ENCODE results near the gene CD9.
"Not testable (repeated sequence)": the region's sequence is repeated elsewhere in the genome, so short reads cannot be mapped to it uniquely, and the experiment has no call there.

Gene CD9, protein sequence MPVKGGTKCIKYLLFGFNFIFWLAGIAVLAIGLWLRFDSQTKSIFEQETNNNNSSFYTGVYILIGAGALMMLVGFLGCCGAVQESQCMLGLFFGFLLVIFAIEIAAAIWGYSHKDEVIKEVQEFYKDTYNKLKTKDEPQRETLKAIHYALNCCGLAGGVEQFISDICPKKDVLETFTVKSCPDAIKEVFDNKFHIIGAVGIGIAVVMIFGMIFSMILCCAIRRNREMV

DNA sequence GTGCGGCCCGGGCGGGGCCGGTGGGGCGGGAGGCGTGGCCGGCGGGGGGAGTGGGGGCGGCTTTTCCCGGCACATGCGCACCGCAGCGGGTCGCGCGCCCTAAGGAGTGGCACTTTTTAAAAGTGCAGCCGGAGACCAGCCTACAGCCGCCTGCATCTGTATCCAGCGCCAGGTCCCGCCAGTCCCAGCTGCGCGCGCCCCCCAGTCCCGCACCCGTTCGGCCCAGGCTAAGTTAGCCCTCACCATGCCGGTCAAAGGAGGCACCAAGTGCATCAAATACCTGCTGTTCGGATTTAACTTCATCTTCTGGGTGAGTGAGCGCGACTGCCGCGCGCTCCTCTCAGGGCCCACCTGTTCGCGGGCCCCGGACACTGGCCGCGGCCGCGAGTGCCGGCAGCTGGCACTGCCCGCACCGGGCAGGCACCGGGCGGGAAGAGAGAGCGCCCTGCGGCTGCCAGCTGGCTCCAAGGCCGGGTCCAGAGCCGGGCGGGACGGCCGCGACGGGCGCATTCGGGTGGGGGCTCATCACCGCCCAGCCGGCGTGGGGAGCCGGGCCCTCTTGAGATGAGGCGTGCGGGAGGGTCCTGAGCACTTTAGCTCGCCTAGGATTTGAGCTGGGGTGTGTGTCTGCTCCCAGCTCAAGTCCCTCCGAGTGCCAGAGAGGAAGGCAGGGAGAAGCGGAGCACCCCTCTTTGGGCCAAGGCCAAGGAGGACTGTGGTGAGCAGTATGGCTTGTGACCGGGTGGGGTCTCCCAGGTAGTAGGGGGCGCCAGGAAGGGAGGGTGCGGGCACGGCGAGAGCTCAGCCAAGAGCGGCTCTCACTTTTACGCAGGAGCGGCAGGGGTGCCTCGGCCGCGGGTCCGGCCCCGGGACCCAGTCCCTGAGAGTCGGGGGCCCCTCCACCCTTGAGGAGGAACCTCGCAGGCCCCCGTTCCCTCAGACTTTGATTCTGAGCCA lies at the start of gene CD9:
Gene CD9 (plus strand): TSS at position 145 of the 957 bp plus-strand sequence. CDS start 100 bp downstream, at position 245.
- Mint-ChIP-seq H3K27ac (no peak within 1 kb of the TSS), H3K36me3 (ENCODE audit: low read depth) (no peaks in the 10 kb centered on the region), H3K27me3 (peaks cover 23% of the 10 kb centered on the region), H3K4me3 (peak within 1 kb of the TSS; percentile 66), H3K9me3 (no peaks in the 10 kb centered on the region), H3K4me1 (peaks cover 36% of the 10 kb centered on the region)
- ATAC-seq (peak; percentile 39), DNase-seq (peak; percentile 56)

DNA sequence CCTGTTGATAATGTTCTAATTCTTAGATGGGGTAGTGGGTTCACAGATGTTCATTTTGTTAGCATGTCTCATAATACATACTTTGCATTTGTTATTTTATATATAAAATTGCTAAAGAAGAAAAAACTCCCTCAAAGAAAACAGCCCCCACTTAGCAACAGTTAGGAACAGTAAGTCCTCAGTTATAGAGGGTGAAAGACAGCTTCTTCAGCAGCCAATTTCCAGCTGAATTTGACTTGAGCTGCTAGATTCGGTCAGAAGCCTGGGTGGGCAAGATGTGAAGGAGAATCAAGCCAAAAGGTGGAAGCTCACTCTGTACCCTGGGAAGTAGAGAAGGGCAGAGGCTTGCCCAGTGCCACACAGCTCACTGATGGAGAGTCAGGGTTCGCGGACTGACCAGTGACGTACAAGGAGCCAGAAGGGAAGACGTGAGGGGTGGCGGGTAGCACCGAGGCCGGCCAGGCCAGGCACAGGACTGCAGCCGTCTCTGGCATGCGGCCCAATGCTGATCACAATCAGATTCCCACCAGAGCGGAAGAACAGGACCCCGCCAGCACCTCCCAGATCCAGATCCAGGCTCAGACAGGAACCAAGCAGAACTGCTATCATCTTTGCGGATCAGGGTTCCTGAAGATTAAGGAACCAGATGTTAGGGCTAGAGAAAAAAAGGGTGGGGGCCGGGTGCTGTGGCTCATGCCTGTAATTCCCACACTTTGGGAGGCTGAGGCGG lies 45.3 kb upstream of the CD9 start:
- H3K4me1 Mint-ChIP-seq = peaks cover 8% of the 10 kb centered on the region
- no peaks in the 10 kb centered on the region for H3K27me3 Mint-ChIP-seq
- no peaks in the 10 kb centered on the region for H3K36me3 Mint-ChIP-seq (ENCODE audit: low read depth)
- ATAC-seq (no peak), DNase-seq (no peak)
- no peak overlapping the region for H3K4me3 Mint-ChIP-seq
- no peaks in the 10 kb centered on the region for H3K9me3 Mint-ChIP-seq
- no peak overlapping the region for H3K27ac Mint-ChIP-seq

DNA sequence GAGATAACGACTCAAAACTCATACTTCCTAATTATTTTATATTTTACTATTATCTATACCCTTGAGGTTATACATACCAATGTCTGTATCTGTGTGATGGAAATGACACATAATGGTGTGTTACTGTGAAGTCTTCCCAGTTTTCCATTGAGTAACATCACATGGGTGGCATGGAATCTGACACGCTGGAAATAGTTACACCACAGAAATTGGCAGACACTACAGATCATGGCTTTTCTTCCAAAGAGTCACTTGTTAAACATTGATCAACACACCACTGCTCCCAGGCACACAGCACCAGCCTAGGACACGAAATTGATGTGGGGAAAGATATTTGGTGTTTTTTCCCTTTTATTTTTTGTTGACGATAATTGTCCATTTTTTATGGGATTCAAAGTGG lies 42.7 kb upstream of the CD9 start:
- Mint-ChIP-seq H3K4me1 (peaks cover 8% of the 10 kb centered on the region), H3K36me3 (ENCODE audit: low read depth) (no peaks in the 10 kb centered on the region), H3K27me3 (no peaks in the 10 kb centered on the region), H3K9me3 (no peaks in the 10 kb centered on the region), H3K27ac (no peak overlapping the region), H3K4me3 (no peak overlapping the region)
- ATAC-seq (no peak), DNase-seq (no peak)

DNA sequence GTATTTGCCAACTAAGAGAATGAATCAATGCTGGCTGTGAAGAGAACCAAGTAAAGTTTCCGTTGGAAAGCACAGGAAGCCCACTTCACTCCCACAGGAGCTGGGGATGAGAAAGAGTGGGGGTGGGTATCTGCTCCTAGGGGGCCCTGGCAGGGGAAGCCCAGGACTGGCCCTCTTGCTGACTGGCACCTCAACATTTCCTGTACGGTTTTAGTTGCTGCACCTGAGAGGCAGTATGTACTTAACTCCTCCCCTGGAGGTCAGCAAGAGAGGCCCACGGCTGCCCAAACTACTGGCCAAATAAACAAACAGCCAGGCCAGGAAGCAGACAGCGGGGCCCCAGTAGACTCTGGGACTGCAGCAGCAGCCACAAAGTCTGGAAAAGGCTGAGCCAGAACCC lies 41.9 kb upstream of the CD9 start:
- ATAC-seq = no peak
- Mint-ChIP-seq H3K4me1 (peaks cover 8% of the 10 kb centered on the region), H3K27me3 (no peaks in the 10 kb centered on the region), H3K9me3 (no peaks in the 10 kb centered on the region), H3K36me3 (ENCODE audit: low read depth) (no peaks in the 10 kb centered on the region), H3K4me3 (no peak overlapping the region), H3K27ac (no peak overlapping the region)
- DNase-seq = no peak

DNA sequence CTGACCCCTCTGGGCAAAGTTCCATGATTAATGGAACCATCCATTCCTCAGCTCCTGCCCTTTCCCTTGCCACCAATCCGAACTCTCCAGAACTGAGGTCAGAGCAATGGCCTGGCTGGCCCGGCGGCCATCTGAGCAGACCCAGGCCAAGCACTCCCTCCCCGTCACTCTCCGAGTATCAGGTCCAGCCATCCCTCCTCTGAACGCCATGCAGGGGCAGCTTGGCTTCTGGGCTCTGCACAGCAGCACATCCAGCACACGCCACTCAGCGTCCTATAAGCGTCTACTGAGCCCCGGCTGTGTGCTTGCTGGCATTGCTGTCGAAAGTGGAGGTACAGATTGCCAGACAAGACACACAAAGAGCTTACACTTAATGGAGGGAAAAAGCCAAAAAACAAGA lies 41.5 kb upstream of the CD9 start:
- no peak overlapping the region for H3K27ac Mint-ChIP-seq
- no peak overlapping the region for H3K4me3 Mint-ChIP-seq
- H3K36me3 Mint-ChIP-seq (ENCODE audit: low read depth) = no peaks in the 10 kb centered on the region
- peaks cover 8% of the 10 kb centered on the region for H3K4me1 Mint-ChIP-seq
- ATAC-seq (no peak), DNase-seq (no peak)
- H3K9me3 Mint-ChIP-seq = no peaks in the 10 kb centered on the region
- no peaks in the 10 kb centered on the region for H3K27me3 Mint-ChIP-seq

DNA sequence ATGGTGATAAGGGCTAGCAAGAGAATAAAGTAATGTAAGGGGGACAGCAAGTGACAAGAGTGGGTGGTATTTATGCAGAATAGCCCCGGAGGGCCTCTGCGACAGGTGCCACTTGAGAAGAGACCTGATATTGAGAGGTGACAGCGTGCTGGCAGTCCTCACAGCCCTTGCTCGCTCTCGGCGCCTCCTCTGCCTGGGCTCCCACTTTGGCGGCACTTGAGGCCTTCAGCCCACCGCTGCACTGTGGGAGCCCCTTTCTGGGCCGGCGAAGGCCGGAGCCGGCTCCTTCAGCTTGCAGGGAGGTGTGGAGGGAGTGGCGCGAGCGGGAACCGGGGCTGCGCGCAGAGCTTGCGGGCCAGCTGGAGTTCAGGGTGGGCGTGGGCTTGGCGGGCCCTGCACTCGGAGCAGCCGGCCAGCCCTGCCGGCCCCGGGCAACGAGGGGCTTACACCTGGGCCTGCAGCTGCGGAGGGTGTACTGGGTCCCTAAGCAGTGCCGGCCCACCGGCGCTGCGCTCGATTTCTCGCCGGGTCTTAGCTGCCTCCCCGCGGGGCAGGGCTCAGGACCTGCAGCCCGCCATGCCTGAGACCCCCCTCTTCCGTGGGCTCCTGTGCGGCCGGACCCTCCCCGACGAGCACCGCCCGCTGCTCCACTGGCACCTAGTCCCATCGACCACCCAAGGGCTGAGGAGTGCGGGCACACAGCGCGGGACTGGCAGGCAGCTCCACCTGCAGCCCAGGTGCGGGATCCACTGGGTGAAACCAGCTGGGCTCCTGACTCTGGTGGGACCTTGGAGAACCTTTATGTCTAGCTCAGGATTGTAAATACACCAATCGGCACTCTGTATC lies 40.8 kb upstream of the CD9 start:
- DNase-seq; H3K9me3 Mint-ChIP-seq; ATAC-seq; H3K27me3 Mint-ChIP-seq; H3K27ac Mint-ChIP-seq; H3K4me3 Mint-ChIP-seq; H3K36me3 Mint-ChIP-seq (ENCODE audit: low read depth); H3K4me1 Mint-ChIP-seq: not testable (repeated sequence)

DNA sequence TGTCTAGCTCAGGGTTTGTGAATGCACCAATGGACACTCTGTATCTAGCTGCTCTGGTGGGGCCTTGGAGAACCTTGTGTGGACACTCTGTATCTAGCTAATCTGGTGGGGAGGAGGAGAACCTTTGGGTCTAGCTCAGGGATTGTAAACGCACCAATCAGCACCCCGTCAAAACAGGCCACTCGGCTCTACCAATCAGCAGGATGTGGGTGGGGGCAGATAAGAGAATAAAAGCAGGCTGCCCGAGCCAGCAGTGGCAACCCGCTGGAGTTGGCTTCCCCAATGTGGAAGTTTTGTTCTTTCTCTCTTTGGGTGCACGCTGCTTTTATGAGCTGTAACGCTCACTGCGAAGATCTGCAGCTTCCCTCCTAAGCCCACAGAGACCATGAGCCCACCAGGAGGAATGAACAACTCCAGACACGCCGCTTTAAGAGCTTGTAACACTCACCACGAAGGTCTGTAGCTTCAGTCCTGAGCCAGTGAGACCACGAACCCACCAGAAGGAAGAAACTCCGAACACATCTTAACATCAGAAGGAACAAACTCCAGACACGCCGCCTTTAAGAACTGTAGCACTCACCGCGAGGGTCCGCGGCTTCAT lies 40.1 kb upstream of the CD9 start:
- not testable (repeated sequence) for ATAC-seq; H3K36me3 Mint-ChIP-seq (ENCODE audit: low read depth); DNase-seq; H3K27me3 Mint-ChIP-seq; H3K9me3 Mint-ChIP-seq; H3K4me1 Mint-ChIP-seq; H3K27ac Mint-ChIP-seq; H3K4me3 Mint-ChIP-seq

DNA sequence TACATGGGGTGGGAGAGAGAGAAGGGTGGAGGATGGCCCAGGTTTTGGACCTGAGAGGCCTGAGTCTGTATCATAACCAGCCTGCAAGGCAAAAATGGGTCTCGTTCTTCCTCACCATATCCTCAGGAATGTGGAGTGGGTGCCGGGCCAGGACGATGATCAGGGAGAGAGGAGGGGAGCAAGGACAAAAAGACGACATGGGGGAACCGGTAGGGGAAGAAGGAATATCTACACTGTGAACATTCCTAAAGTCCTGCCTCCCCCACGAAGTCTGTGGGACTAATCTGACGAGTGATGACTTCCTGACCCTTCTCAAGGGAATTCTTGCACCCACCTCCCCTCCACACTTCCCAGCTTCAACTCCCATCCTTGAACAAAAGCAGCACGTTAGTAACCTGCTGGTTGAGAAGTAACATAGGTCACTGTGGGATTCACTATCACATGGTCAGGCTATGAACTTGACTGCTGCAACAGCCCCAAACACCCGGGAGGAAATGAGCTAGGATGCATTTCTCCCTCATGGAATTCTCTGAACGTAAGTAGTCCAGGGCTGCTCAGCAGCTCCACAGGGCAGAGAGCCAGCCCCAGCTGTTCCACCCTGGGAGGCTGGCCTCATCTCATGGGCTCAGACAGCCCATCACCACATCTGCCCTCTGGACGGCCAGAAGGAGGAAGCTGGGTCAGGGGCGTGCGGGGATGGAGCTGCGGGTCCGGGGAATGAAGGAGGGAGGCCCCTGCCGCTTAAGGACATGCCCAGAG lies 38.9 kb upstream of the CD9 start:
- no peak for ATAC-seq
- Mint-ChIP-seq H3K27me3 (no peaks in the 10 kb centered on the region), H3K36me3 (ENCODE audit: low read depth) (no peaks in the 10 kb centered on the region), H3K27ac (peak overlapping the region; percentile 55), H3K9me3 (no peaks in the 10 kb centered on the region), H3K4me1 (peaks cover 13% of the 10 kb centered on the region), H3K4me3 (no peak overlapping the region)
- DNase-seq = no peak

DNA sequence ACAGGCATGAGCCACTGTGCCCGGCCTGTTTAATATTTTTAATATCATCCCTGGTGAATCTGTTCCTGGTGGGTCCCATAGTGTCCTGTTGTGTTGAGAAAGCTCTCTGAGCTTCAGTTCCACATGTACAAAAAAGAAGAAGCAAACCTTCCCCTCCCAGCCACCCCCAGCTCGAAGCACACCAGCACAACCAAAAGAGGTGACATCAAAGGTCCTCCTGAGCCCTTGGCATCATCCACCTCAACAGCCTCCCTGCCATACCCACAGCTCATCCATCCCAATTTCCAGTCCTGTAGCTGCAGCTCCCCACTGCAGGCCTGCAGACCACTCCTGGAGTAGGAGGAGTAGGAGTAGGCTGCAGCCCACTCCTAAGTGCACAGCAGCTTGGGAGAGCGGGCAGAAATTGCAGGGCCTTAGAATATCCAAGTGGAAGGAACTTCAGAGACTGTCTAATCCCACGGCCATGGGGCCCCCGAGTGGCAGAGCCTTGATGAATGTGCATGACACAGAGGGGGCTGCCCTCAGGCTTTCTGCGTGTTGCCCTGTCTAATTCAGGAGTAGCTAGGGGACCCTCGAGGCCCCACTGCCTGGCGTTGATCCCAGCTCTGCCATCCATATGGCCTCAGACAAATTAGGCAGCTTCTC lies 36.7 kb upstream of the CD9 start:
- no peak overlapping the region for H3K4me3 Mint-ChIP-seq
- H3K27me3 Mint-ChIP-seq = peaks cover 3% of the 10 kb centered on the region
- no peak overlapping the region for H3K27ac Mint-ChIP-seq
- no peak for DNase-seq
- H3K9me3 Mint-ChIP-seq = no peaks in the 10 kb centered on the region
- no peak for ATAC-seq
- H3K36me3 Mint-ChIP-seq (ENCODE audit: low read depth) = no peaks in the 10 kb centered on the region
- peaks cover 31% of the 10 kb centered on the region for H3K4me1 Mint-ChIP-seq

DNA sequence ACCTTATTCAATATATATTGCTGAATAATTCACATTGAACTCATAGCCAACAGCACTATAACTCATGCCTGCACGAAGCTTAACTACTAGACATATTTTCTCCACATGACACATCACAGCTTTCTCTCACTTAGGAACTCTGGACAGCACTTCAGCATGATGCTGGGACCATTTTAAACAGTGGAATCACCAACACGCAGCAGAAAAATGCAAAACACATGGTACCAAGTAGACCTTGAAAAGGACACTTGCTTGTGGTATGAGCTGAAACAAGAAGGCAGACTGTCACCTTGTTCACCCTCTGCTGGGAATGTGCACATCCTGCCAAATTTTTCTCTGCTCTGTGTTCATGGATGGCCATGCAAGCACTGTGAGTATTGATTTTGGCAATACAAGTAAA lies 34.8 kb upstream of the CD9 start:
- Mint-ChIP-seq H3K27me3 (peaks cover 3% of the 10 kb centered on the region), H3K4me3 (no peak overlapping the region), H3K27ac (no peak overlapping the region), H3K4me1 (peaks cover 42% of the 10 kb centered on the region), H3K36me3 (ENCODE audit: low read depth) (no peaks in the 10 kb centered on the region), H3K9me3 (no peaks in the 10 kb centered on the region)
- DNase-seq (no peak), ATAC-seq (no peak)

DNA sequence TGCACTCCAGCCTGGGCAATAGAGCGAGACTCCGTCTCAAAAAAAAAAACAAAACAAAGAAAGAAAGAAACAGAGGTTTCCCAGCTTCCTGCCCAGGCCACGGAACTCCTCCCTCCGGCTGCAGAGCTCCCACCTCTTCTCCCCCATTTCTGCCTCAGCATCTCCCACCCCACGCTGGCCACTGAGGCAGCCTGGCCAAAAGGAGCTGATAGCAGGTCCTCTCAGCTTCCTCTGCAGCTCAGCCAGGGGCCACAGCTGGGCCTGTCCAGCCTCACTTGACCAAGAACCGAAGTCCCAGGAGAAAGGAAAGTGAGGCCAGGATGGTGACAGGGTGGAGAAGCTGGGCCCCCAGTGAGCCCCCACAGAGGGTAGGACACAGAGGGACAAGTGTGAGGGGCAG lies 33.4 kb upstream of the CD9 start:
- H3K4me1 Mint-ChIP-seq = peaks cover 42% of the 10 kb centered on the region
- no peak for DNase-seq
- no peaks in the 10 kb centered on the region for H3K9me3 Mint-ChIP-seq
- H3K4me3 Mint-ChIP-seq = peak overlapping the region; percentile 63
- H3K27me3 Mint-ChIP-seq = peaks cover 3% of the 10 kb centered on the region
- no peak for ATAC-seq
- peak overlapping the region; percentile 96 for H3K27ac Mint-ChIP-seq
- H3K36me3 Mint-ChIP-seq (ENCODE audit: low read depth) = no peaks in the 10 kb centered on the region

DNA sequence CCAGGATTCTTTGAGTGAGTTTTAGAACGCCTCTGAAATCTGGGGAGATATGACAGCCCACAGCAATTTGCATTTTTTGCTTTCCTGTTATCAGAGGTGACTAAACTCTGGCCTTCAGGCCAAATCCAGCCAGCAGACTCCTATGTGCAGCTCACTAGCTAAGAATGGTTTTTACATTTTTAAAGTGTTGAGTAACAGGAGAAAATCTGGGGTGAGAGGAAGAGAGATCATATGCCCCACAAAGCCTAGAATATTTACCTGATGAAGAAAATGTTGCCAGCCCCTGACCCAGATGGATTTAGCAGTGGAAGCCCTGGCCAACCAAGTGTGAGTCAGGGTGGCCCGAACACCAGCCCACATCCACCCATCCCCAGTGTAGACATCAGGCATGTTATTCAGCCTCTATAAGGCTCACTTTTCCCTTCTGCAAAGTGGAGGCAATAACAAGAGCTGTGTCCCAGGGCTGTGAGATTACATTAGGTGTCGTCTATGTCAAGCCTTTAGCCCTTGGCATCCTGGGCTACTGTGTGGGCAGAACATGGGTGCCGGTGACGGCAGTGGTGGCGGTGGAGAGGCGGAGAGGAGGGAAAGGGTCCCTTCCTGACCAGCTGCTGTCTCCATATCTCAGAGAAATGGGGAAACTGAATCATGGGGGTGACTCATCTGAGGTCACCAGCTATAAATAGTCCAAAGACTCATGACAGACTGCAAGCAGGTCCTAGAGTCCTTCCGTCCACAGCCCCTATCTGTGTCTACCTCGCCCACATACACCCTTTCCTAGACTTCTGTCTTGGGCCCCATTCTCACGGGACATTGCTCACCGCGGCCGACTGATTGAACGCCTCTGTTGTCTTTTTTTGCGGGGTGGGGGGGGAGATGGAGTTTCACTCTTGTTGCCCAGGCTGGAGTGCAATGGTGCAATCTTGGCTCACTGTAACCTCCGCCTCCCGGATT lies 32.6 kb upstream of the CD9 start:
- H3K27me3 Mint-ChIP-seq = peaks cover 3% of the 10 kb centered on the region
- DNase-seq (peak; percentile 82), ATAC-seq (peak; percentile 93)
- no peaks in the 10 kb centered on the region for H3K36me3 Mint-ChIP-seq (ENCODE audit: low read depth)
- no peaks in the 10 kb centered on the region for H3K9me3 Mint-ChIP-seq
- peaks cover 42% of the 10 kb centered on the region for H3K4me1 Mint-ChIP-seq
- H3K27ac Mint-ChIP-seq = peak overlapping the region; percentile 96
- H3K4me3 Mint-ChIP-seq = peak overlapping the region; percentile 63
